Thymus (tissue), 11 donors: ENCODE results near the gene PET100. TPM values are rescaled to one million over a fixed set of nuclear protein-coding genes. Genes with fewer than 3 reads are reported as not detected.

Experiments
- DNase-seq, 9 donors: peaks; one replicate each; pipeline ENCODE4 v3.0.0-alpha.2; 2013; ENCODE audit warnings: low spot score in 9 of 9, low read depth in 6 of 9, missing footprints in 1 of 9
- H3K27ac ChIP-seq, 2 donors: one replicate each; pipeline ENCODE4 v1.5.1; 2013; ENCODE audit warnings: control low read depth in 1 of 2, low read depth in 1 of 2, low read length in 1 of 2, mild to moderate bottlenecking in 1 of 2, moderate library complexity in 1 of 2
- H3K27me3 ChIP-seq, 2 donors: one replicate each; pipeline ENCODE4 v1.5.1; 2013; ENCODE audit warnings: low read length in 1 of 2; ENCODE audit not compliant: control insufficient read depth in 2 of 2, insufficient read depth in 1 of 2
- H3K36me3 ChIP-seq, 2 donors: one replicate each; pipeline ENCODE4 v1.5.1; 2013; ENCODE audit warnings: low read length in 1 of 2, mild to moderate bottlenecking in 1 of 2, moderate library complexity in 1 of 2; ENCODE audit not compliant: control insufficient read depth in 2 of 2, insufficient read depth in 2 of 2
- H3K4me1 ChIP-seq, 2 donors: one replicate each; pipeline ENCODE4 v1.5.1; 2013; ENCODE audit warnings: low read length in 2 of 2; ENCODE audit not compliant: control insufficient read depth in 2 of 2, insufficient read depth in 2 of 2
- H3K4me3 ChIP-seq, 2 donors: one replicate each; pipeline ENCODE4 v1.5.1; 2013; ENCODE audit warnings: low read length in 2 of 2, control low read depth in 1 of 2, mild to moderate bottlenecking in 1 of 2
- H3K9me3 ChIP-seq, 2 donors: one replicate each; pipeline ENCODE4 v1.5.1; 2013; ENCODE audit warnings: low read length in 1 of 2, mild to moderate bottlenecking in 1 of 2; ENCODE audit not compliant: control insufficient read depth in 2 of 2, insufficient read depth in 1 of 2
- WGBS: extraction: QIAGEN DNeasy Blood & Tissue Kit; methylation state at CpG from one replicate; pipeline ENCODE4 v1.1.7; 2013; 5-methylcytosine and 5-hydroxymethylcytosine counted together
- polyA plus RNA-seq: library from polyadenylated mRNA; stranded (reverse); fragments of 200-250 nt; gene quantifications from one replicate; pipeline ENCODE4 v1.2.3, GENCODE V29; 2013
- total RNA-seq: library from RNA; stranded (reverse); fragments of 120-200 nt; gene quantifications from one replicate; pipeline ENCODE4 v1.2.4, GENCODE V29; 2013
- donor health status: healthy.

The PET100 gene
- total and polyA plus RNA-seq, 2 donors, result 143 to 216 TPM

GRCh38 chr19:7637374-7638256 lies 8.0 kb downstream of the PET100 start:
- Histone ChIP-seq H3K9me3 (peaks cover 1 to 9% of the 10 kb centered on the region in 2 donors), H3K27ac (peak overlapping the region; percentile 86 to 92), H3K4me3 (peak overlapping the region; percentile 86 to 96), H3K36me3 (peaks cover 34 to 38% of the 10 kb centered on the region in 2 donors), H3K4me1 (peaks cover 41 to 71% of the 10 kb centered on the region in 2 donors), H3K27me3 (no peaks in the 10 kb centered on the region)
- peak in 2 of 9 donors; percentile 23 to 53 for DNase-seq
- 51% methylated on average over 30 of the region's 30 CpGs for WGBS

GRCh38 chr19:7638802-7639465 lies 9.3 kb downstream of the PET100 start:
- Histone ChIP-seq H3K4me1 (peaks cover 46 to 72% of the 10 kb centered on the region in 2 donors), H3K36me3 (peaks cover 35 to 38% of the 10 kb centered on the region in 2 donors), H3K4me3 (no peak overlapping the region), H3K27ac (no peak overlapping the region), H3K9me3 (peaks cover 1 to 17% of the 10 kb centered on the region in 2 donors), H3K27me3 (no peaks in the 10 kb centered on the region)
- DNase-seq, result no peak
- WGBS, result 97% methylated on average over 12 of the region's 12 CpGs

- Histone ChIP-seq H3K4me1 (peaks cover 42 to 78% of the 10 kb centered on the region in 2 donors), H3K36me3 (peaks cover 42 to 46% of the 10 kb centered on the region in 2 donors)
These were observed 10.3 kb downstream of the PET100 start for GRCh38 chr19:7639863-7640348.

GRCh38 chr19:7640803-7641202 lies 11.2 kb downstream of the PET100 start:
- DNase-seq, result no peak
- Histone ChIP-seq H3K36me3 (peaks cover 50 to 51% of the 10 kb centered on the region in 2 donors), H3K4me3 (no peak overlapping the region), H3K4me1 (peaks cover 45 to 87% of the 10 kb centered on the region in 2 donors), H3K27me3 (no peaks in the 10 kb centered on the region), H3K9me3 (peaks cover 1 to 29% of the 10 kb centered on the region in 2 donors), H3K27ac (no peak overlapping the region)
- 99% methylated on average over 11 of the region's 11 CpGs for whole genome bisulfite sequencing

More at GRCh38 chr19:7639863-7640348, 10.3 kb downstream of the PET100 start:
- Histone ChIP-seq H3K9me3 (peaks cover 1 to 26% of the 10 kb centered on the region in 2 donors), H3K4me3 (no peak overlapping the region), H3K27me3 (no peaks in the 10 kb centered on the region), H3K27ac (no peak overlapping the region)
- no peak for DNase-seq
- 97% methylated on average over 13 of the region's 13 CpGs for WGBS

GRCh38 chr19:7641290-7642276 lies 12.0 kb downstream of the PET100 start:
- DNase-seq, result no peak
- Histone ChIP-seq H3K4me3 (no peak overlapping the region), H3K36me3 (peaks cover 57 to 59% of the 10 kb centered on the region in 2 donors), H3K4me1 (peaks cover 40 to 90% of the 10 kb centered on the region in 2 donors), H3K9me3 (peaks cover 1 to 25% of the 10 kb centered on the region in 2 donors), H3K27me3 (no peaks in the 10 kb centered on the region), H3K27ac (peak overlapping the region in 1 of 2 donors; percentile 11)
- 97% methylated on average over 43 of the region's 43 CpGs for WGBS

GRCh38 chr19:7642295-7643030 lies 12.9 kb downstream of the PET100 start:
- Histone ChIP-seq H3K36me3 (peaks cover 65 to 67% of the 10 kb centered on the region in 2 donors), H3K27me3 (no peaks in the 10 kb centered on the region), H3K9me3 (peaks cover 1 to 23% of the 10 kb centered on the region in 2 donors), H3K4me1 (peaks cover 39 to 90% of the 10 kb centered on the region in 2 donors), H3K27ac (peak overlapping the region; percentile 69 to 96), H3K4me3 (no peak overlapping the region)
- WGBS, result 96% methylated on average over 27 of the region's 27 CpGs
- DNase-seq, result no peak

GRCh38 chr19:7643031-7643415 lies 13.4 kb downstream of the PET100 start:
- no peak overlapping the region for H3K4me3 ChIP-seq
- peaks cover 35 to 84% of the 10 kb centered on the region in 2 donors for H3K4me1 ChIP-seq
- peaks cover 71% of the 10 kb centered on the region in 2 donors for H3K36me3 ChIP-seq
- no peaks in the 10 kb centered on the region for H3K27me3 ChIP-seq
- WGBS, result 37% methylated on average over 8 of the region's 8 CpGs
- H3K9me3 ChIP-seq, result peaks cover 1 to 23% of the 10 kb centered on the region in 2 donors
- peak overlapping the region; percentile 69 to 96 for H3K27ac ChIP-seq
- peak; percentile 69 to 93 (median 79) for DNase-seq
